CD4-positive, alpha-beta T cell treated with Interleukin-15 for 4 hours (primary cell): Measurements from ENCODE around the gene CYLD.

Source experiments
- DNase-seq: peaks from one replicate; pipeline ENCODE4 v3.0.0-alpha.2; 2020; ENCODE audit warnings: low spot score

The CYLD gene

DNA sequence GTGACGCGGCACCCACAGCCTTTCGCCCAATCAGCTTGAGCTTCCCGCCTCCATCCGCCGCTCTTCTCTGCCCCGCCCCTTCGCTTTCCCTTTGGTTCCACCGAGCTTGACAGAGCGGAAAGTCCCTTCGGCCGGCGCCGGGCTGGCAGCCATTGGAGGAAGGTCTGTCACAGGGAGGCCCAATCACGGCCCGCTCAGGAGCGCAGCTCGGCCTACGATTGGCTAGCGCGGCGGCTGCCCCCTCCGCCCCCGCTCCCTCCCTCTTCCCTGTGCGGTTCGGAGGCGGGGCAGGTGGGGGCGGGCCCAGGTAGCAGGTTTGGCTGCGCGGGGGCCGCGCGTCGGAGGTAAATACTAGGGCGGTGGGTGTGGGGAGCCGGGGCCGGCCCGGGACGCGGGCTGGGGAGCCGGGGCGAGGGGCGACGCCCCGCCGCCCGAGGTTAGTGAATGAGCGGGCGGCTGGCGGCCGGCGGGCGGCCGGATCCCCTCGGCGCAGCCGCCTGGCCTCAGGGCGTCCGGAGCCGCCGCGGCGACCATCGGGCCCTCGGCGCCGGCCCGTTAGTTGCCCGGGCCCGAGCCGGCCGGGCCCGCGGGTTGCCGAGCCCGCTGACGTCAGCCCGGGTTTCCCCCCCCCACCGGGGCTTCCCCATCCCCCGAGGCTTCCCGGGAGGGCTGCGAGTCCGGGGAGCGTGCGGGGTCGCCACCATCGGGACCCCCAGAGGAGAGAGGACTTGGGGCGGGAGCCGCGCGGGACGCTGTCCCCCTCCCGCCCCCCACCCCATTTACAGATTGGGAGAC is at the start of gene CYLD:
TSS of gene CYLD (plus strand) at position 306 of the 795 bp plus-strand sequence. CDS start 7,613 bp downstream, outside the sequence.
- peak; percentile 100 for DNase-seq

DNA sequence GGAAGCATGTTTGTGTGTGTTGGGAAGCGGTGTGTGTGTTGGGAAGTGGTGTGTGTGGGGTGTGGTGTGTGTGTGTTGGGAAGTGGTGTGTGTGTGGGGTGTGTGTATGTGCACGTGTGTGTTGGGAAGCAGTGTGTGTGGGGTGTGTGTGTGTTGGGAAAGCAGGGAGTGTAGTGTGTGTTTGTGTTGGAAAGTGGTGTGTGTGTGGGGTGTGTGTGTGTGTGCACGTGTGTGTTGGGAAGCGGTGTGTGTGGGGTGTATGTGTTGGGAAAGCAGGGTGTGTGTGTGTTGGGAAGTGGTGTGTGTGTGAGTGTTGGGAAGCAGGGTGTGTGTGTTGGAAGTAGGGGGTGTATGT is 49.3 kb upstream of the CYLD start:
- no peak for DNase-seq

DNA sequence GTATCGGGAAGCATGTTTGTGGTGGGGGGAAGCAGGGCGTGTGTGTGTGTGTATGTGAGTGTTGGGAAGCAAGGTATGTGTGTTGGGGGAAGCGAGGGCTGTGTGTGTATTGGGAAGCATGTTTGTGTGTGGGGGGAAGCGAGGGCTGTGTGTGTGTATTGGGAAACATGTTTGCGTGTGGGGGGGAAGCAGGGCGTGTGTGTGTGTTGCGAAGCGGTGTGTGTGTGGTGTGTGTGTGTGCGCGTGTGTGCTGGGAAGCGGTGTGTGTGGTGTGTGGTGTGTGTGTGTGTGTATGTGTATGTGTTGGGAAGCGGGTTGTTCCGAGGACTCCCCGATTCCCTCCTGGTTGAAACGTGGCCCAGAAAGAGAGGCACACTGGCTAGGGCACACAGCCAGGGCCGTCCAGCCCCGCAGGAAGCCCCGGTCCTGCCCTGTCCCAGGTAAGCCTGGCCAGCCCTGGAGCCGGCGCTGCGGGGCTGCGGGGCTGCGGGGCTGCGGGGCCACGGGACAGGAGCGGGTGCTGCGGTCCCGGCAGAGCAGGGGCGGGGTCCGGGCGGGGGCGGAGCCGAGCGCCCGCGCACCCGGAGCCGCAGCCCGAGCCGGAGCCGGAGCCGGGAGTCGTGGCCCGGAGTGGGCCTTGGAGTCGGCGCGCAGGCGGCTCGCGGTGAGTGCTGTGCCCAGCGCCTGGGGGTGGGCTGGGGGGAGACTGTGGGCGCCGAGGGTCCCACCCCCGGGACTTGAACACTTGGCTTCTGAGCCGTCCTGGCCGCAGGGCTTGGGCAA is 48.7 kb upstream of the CYLD start, which contains the start of gene NOD2:
TSS of gene NOD2 (plus strand) at position 608 of the 783 bp plus-strand sequence. CDS start 5,890 bp downstream, outside the sequence.
- no peak for DNase-seq

DNA sequence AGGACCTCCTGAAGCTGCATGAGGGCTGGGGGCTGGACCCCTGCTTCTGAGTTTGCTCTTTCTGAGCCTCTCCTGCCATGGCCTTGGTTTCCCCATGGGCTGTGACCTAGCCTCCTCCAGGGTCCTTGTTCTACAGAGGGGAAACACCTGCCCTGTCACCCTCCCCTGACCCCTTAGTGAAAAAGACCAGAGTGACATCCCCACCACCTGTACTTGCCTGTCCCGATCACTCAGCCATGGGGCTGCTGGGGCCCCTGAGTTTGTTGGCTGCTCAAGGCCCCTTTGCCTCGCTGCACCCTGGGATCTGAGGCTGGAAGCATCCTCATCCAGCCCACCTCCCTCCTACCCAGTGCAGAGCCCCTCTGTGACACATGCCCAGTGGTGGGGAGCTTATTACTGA is 47.7 kb upstream of the CYLD start:
- no peak for DNase-seq

DNA sequence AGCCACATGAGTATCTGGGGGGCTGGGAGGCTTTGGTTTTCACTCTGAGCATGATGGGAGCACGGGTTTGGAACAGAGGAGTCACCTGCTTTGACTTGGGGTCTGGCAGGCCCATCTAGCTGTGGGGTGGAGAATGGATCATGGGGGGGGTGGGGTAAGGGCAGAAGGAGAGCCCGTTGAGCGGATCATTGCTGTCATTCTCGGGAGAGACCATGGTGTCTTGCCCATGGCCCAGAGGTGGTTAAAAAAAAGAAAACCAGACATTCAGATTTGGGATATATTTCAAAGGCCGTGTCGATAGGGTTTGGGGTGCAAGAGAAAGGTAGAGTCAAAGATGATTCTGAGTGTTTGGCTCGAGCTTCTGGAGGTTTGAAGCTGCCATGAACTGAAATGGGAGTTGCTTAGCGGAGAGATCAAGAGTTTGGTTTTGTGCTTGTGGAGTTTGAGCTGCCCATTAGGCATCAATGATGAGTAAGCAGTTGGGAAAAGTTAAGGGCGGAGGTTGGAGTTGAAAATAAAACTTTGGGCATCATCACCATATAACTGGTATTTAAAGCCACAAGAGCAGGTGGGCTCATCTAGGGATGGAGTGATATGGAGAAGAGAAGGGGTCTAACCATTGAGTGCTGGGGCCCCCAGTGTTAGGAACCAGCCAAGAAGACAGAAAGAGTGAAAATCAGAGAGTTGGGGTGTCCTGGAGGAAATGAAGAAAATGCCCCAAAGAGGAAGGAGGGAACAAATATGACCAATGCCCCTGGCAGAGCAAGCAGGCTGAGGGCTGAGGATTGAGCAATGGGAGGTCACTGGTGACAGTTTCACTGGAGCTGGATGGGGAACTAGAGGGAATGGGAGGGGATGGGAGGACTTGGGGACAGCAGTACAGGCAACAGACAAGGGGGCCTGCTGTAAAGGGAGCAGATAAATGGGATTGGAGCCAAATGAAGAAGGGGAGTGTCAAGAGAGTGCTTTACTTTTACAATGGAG is 46.6 kb upstream of the CYLD start:
- no peak for DNase-seq

DNA sequence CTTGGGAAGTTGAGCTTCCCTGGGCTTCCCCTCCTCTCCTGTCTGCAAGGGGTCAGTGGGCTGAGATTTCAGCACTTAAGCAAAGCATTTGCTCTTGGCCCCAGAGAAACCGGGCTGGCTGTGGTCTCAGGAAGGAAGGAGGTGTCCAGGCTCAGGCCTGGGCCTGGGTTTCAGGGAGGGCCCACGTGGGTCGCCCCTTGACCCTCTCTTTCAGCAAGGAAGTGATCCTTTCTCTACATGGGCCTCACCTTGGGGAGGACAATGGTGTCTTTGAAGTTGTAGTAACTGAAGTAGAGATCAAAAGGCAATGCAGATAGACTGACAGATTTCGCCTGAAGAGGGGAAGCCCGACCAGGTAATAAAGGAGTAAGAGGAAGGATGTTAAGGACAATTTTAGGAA is 45.8 kb upstream of the CYLD start:
- no peak for DNase-seq

DNA sequence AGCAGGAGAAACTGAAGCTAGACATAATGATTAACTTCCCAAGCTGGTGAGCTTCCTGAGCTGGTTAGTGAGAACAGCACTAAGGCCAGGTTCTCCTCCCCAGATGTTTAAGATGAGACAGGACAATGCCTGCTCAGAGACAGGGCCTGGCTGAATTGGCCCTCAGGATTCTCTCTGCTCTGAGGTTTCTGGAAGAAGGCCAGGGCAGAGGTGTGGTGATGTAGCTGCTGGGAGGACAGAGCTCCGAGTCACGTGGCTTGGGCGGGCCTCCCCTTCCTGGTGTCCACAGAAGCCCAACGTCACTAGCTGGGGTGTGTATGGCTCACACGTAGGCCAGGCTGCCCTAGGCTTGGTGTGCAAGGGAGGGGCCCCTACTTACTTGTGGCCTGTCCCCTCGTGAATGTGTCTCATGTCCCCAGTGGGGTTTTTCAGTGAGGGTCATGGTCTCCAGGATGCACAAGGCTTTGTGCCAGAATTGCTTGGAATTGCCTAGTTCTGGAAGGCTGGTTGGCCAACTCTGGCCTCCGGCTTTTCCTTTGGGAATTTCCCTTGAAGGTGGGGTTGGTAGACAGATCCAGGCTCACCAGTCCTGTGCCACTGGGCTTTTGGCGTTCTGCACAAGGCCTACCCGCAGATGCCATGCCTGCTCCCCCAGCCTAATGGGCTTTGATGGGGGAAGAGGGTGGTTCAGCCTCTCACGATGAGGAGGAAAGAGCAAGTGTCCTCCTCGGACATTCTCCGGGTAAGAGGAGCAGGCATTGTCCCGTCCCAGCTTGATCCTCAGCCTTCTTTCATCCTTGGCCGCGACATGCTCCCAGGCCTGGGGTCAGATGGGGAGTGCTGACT is 45.1 kb upstream of the CYLD start:
- peak; percentile 69 for DNase-seq

DNA sequence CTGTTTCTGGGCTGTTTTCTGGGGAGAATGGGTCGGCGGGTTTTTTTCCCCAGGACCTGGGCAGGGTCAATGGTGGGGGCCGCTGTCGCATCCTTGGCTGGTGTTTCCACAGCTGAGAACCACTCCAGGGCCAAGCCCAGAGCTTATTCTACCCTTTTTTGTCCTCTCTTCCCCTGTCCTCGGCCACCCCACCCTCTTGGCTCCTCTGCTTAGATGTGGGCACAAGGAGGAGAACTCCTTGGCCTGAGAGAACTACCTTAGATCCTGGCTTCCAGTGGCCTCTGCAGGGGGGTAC is 44.5 kb upstream of the CYLD start:
- DNase-seq, result no peak

DNA sequence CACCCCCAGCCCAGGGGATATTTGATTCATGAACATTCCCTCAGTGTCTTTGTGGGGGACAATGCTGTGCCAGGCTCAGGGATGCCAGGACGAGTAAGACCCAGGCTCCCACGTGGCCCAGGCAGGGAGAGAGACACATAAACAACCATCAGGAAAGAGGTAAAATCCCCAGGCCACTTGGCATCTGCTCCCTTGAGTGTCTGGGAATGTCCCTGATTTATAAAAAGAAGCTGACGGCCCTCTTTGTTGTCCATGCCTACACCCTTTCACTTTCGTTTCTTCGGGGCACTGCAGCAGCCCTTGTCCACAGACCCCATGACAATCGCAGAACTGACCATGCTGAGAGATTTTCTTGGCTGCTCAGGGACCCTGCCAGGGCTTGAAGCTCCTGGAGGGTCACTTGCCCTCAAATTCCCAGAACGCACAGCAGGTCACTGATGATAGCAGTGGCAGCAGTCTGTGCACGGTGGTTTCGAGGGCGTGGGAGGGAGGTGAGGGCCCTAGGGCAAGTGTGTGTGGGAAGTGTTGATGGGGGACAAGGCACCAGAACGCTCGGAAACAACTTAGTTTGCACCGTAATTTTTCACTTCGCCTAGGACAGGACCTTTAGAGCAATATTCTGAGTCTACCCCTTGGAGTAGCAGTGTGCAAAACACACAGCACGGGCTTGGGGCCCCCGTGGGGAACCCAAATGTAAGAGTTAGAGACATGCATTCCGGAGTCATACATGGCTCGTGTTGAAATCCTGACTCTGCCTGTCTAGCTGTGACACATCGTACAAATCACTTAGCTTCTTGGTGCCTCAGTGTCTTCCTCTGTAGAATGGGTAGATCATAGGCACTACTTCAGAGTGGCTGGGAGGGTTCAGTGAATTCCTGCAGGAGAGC is 43.8 kb upstream of the CYLD start:
- DNase-seq, result peak; percentile 44

DNA sequence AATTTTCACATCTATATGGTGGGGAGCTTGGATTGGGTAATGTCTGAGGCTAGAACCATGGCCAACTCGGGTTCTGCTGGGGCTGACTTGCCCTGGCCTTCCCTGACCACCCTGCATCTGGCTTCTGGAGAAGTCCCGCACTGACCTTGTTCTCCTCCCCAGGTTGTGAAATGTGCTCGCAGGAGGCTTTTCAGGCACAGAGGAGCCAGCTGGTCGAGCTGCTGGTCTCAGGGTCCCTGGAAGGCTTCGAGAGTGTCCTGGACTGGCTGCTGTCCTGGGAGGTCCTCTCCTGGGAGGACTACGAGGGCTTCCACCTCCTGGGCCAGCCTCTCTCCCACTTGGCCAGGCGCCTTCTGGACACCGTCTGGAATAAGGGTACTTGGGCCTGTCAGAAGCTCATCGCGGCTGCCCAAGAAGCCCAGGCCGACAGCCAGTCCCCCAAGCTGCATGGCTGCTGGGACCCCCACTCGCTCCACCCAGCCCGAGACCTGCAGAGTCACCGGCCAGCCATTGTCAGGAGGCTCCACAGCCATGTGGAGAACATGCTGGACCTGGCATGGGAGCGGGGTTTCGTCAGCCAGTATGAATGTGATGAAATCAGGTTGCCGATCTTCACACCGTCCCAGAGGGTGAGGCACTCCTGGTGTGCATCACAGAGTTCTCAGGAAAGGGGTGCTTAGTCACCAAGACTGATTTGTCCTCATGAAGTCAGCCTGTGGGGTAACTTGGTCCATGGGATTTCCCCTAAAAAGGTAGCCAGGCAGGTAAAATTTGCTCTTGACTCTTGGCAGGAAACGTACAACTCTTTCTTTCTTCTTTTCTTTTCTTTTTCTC is 42.3 kb upstream of the CYLD start:
- peak; percentile 69 for DNase-seq

DNA sequence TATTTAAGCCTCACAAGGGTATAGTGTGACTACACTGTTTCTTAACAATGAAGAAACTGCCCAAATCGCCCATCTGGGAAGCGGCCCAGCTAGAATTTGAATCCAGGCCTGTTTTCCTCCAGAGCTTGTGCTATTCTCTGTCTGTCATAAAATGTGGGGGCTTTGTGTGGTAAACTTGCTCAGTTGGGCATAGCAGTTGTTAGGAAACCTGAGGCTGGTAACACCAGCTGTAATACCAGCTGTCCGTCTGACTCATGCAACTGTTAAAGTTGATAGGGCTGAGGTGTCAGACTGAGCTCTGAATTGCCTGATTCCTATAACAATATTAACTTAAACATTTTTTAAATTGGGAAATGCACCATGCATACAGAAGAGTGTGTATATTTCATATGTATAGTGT is 39.2 kb upstream of the CYLD start:
- DNase-seq, result peak; percentile 20

DNA sequence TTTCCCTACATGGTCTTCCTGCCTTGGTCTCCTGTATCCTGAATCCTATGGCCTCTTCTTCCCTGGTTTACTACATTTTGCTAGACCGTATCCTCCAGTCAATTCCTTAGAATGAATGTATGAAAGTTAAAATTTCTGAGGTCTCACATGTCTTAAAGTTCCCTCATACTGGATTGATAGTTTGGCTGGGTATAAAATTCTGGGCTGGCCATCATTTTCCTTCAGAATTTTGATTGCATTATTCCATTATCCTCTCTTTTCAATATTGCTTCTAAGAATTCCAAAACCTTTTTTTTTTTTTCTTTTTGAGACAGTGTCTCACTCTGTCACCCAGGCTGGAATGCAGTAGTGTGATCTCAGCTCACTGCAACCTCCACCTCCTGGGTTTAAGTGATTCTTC is 37.6 kb upstream of the CYLD start:
- DNase-seq, result no peak

DNA sequence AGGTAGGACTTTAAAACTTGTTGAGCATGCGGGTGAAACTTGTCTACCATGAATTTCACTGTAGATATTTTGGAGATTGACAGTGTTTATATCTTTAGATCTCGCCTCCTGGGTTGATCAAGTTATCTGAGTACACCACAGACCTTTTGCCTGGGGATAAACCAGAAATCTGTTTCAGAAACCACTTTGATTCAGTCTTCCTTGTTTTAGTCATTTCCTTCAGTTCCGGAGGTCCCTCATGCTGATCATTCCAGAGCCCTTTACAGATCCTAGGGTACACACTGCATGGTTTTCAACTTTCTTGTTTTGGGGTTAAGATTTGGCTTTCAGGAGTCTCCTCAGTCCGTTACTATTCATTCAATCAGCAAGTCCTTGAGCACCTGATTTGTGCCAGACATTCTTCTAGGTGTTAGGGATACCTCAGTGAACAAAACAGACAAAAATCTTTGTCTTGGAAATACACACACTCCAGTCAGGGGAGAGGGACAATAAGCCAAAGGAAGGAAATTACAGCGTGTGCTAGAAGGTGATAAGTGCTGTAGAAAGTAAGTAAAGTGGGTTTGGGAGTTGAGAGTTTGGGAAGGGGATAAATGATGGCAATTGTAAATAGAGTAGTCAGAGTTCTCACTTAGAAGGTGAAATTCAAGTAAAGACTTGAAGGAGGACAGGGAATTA is 36.3 kb upstream of the CYLD start:
- no peak for DNase-seq

DNA sequence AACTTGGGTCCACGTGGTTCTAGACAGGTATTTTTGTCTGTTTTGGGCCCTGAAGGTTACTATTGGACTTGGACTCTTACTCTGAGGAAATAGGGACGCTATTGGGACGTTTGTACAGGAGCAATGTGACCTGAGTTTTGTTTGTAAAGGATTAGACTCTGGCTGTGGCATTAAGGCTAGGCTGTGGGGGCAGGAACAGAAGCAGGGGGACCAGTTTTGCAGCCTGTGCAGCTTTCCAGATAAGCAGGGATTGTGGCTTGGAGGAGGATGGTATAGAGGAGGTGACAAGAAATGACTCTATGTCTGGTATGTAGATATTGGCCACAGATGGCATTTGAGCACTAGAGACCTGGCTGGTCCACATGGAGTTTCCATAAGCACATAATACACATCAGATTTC is 35.6 kb upstream of the CYLD start:
- DNase-seq, result no peak

DNA sequence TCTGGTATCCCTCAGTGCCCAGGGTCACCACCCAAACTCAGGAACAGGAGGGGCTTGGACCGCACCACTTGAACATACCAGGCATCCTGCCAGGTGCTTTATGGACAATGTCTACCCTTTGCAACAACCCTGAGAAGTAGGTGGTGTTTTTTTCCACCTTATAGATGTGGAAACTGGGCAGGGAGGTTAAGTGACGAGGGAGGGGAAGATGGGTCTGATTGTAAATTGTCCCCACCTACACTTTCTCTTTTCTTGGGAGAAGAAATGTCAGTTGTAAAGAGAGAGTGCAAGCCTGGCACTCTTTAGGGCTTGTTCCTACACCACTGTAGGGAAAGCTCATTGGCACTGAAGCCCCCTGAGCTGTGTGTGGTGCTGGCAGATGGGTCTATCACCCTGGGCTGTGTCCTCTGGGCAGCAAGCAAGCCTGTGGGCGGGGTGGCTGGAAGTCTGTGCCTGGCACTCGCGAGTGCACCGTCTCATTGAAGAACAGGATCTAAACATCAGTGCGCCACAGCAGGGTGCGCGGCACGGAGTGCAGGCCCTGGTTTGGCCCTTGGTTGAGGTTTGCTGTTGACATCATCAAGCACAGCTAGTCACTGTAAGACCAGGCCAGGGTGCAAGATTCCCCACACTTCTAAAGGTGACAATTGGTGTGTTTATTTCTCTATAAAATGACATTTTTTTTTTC is 33.4 kb upstream of the CYLD start:
- peak; percentile 45 for DNase-seq

DNA sequence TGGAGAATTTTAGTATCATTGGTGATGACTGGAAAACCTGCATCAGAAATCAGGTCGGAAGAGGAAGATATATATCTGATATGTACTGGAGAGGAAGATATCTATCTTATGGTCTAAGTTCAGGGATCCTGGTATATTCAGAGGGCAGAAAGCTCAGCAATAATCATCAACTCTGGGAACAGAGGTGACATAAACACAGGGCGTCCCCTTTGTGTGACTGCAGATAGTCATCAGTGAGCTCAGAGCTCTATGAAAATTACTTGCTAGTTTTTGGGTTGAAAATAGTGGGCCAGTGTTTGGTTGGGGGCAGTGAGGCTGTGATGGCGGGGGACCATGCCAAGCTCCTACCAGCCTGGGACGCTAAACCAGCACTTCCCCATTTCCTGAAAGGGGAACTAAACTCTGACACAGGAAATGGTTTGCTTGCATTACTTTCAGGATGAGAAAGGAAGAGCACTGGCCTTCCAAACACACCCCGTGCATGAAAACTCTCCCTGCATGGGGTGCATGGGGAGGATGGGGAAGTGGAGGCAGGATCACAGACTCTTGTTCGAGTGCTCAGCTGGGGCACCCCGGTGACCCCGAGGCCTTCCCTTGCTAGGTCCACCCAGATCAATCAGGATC is 32.7 kb upstream of the CYLD start:
- DNase-seq, result no peak

DNA sequence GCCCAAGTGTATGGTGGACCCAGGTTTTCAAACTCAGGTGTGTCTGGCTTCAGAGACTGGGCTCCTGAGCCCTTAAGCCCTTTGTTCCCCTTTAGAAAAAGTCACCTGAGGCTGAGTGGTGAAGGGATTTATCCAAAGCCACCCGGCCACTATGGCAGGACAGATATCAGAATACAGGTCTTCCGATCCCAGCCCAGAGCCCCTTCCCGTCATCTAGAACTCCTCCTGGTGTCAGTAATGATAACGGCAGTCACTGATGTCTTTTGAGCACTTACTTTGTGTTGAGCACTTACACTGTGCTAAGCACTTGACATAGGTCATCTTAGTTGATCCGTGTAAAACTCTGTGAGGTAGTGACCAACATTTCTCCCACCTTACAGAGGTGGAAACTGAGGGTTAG is 31.9 kb upstream of the CYLD start:
- no peak for DNase-seq

DNA sequence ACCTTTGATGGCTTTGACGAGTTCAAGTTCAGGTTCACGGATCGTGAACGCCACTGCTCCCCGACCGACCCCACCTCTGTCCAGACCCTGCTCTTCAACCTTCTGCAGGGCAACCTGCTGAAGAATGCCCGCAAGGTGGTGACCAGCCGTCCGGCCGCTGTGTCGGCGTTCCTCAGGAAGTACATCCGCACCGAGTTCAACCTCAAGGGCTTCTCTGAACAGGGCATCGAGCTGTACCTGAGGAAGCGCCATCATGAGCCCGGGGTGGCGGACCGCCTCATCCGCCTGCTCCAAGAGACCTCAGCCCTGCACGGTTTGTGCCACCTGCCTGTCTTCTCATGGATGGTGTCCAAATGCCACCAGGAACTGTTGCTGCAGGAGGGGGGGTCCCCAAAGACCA is 30.8 kb upstream of the CYLD start:
- DNase-seq, result no peak
